PFSK-1 (cell line): ENCODE results near the gene SLC6A13.

Experiments used
- POLR2AphosphoS5 ChIP-seq: IDR thresholded peaks from 2 replicates; pipeline ENCODE4 v1.6.1; 2012; ENCODE audit warnings: low read depth, mild to moderate bottlenecking, control low read depth, low read length, moderate library complexity
- REST ChIP-seq, 2 experiments: IDR thresholded peaks; 2 replicates each; pipeline versions ENCODE4 v1.6.1 to v1.8.0; 2011 to 2012; ENCODE audit warnings: low read depth in 2 of 2, low read length in 2 of 2, control low read depth in 1 of 2, inconsistent platforms in 1 of 2, mild to moderate bottlenecking in 1 of 2, moderate library complexity in 1 of 2; ENCODE audit not compliant: insufficient read depth in 1 of 2
- SIN3A ChIP-seq: IDR thresholded peaks from 2 replicates; pipeline ENCODE4 v1.6.1; 2012; ENCODE audit warnings: mild to moderate bottlenecking, low read length, moderate library complexity, borderline replicate concordance; ENCODE audit not compliant: insufficient read depth
- TAF1 ChIP-seq: IDR thresholded peaks from 2 replicates; pipeline ENCODE4 v1.6.1; 2012; ENCODE audit warnings: low read length, control low read depth, borderline replicate concordance; ENCODE audit not compliant: insufficient read depth

- TF ChIP-seq POLR2AphosphoS5 (no peak), REST (IDR thresholded peaks at IDR 0.05; ENCODE audit: insufficient read depth in 1 of 2, low read depth in 2 of 2, low read length in 2 of 2) (no peak), SIN3A (no peak), TAF1 (no peak)
Measured at GRCh38 chr12:198705-199104, 63.9 kb downstream of the SLC6A13 start.
